Stimulated activated CD8-positive, alpha-beta memory T cell treated with anti-CD3 and anti-CD28 coated beads, Interleukin-15, amount 100 ng/mL, for 1 hour (primary cell): ENCODE results near the gene RBM4.
A peak's percentile ranks its signal among the peaks of the same experiment; 100 is the strongest.

ENCODE experiments used
- DNase-seq: peaks from one replicate; pipeline ENCODE4 v3.0.0-alpha.2; 2020; ENCODE audit warnings: low read depth

RBM4 gene

GRCh38 chr11:66689661-66690590 lies 51.4 kb downstream of the RBM4 start:
- DNase-seq: no peak

GRCh38 chr11:66691311-66691980 lies 52.9 kb downstream of the RBM4 start:
- DNase-seq: no peak

- no peak for DNase-seq
Observed at GRCh38 chr11:66692446-66692845, 53.9 kb downstream of the RBM4 start.

- no peak for DNase-seq
Observed at GRCh38 chr11:66692871-66693331, 54.4 kb downstream of the RBM4 start.

- no peak for DNase-seq
Observed at GRCh38 chr11:66693356-66694055, 55.0 kb downstream of the RBM4 start.

- DNase-seq: no peak
Observed at GRCh38 chr11:66694056-66694410, 55.5 kb downstream of the RBM4 start.

- DNase-seq: peak; percentile 72
Observed at GRCh38 chr11:66694732-66695207, 56.3 kb downstream of the RBM4 start.
